Colonic mucosa (tissue), 4 donors: Measurements from ENCODE around the gene TMEM178B. TPM values are rescaled to one million over a fixed set of nuclear protein-coding genes. Genes with fewer than 3 reads are reported as not detected.
"Not testable (repeated sequence)": the region's sequence is repeated elsewhere in the genome, so short reads cannot be mapped to it uniquely, and the experiment has no call there.

Source experiments
- DNase-seq: peaks from one replicate; pipeline ENCODE4 v3.0.0-alpha.2; 2020
- H3K27ac ChIP-seq: fragments of 200-600 bp; one replicate; pipeline ENCODE4 v1.8.0; 2021
- H3K27me3 ChIP-seq: fragments of 200-600 bp; one replicate; pipeline ENCODE4 v1.8.0; 2021
- H3K36me3 ChIP-seq: fragments of 200-600 bp; one replicate; pipeline ENCODE4 v1.8.0; 2021
- H3K4me1 ChIP-seq: fragments of 200-600 bp; one replicate; pipeline ENCODE4 v1.8.0; 2021; ENCODE audit warnings: mild to moderate bottlenecking
- H3K4me3 ChIP-seq: fragments of 200-600 bp; one replicate; pipeline ENCODE4 v1.8.0; 2021
- H3K9ac ChIP-seq, 2 donors: one replicate each; pipeline ENCODE4 v1.7.0; 2013; ENCODE audit warnings: control low read depth in 2 of 2, low read depth in 2 of 2, low read length in 2 of 2
- H3K9me3 ChIP-seq: fragments of 200-600 bp; one replicate; pipeline ENCODE4 v1.8.0; 2021
- intact Hi-C: fragments of 100-400 bp; cut with DNase I; formaldehyde crosslinking; loops from one replicate; pipeline ENCODE4 v1.14.1; 2022
- total RNA-seq, 2 donors: library from RNA; stranded (reverse); fragmentation: NEBNext Ultra II Directional in 1 of 2; extraction: Animal tissue kit (Norgen Biotek cat#: 25700) in 1 of 2; gene quantifications; one replicate each; pipeline ENCODE4 v1.2.1, GENCODE V29; 2021
- TF ChIP-seq, protein P1 (sequence below): fragments of 200-600 bp; IDR thresholded peaks from one replicate; pipeline ENCODE4 v1.8.0; 2022; ENCODE audit warnings: antibody characterized with exemption, mild to moderate bottlenecking
- donor health status: healthy.
- donor health status: DM: no; HTN: no; CAD: no.
- donor health status: DM: no; HTN: no; CAD: no.

The TMEM178B gene
- total RNA-seq, 2 donors from 2014 or later: 0.17 to 1.1 TPM

DNA sequence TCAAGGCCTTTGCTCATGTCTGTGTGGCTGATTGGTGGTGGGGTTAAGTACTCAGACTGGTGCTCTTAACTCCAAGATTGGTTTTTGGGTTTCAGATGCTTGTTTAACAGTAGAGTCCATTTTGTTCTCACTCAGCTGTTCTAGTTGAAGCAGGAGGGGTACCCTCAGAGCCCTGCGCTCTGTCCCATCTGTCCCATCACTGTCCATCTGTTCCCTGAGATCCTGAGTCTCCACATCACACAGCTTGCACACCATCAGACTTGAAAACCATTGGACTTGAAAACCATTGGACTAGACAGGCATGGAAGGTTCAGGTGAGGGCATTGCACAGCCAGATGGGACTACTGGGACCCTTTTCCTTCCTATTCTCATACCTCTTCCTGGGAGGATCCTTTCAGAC is 39.3 kb downstream of the TMEM178B start:
- intact Hi-C loops: no loop called here

DNA sequence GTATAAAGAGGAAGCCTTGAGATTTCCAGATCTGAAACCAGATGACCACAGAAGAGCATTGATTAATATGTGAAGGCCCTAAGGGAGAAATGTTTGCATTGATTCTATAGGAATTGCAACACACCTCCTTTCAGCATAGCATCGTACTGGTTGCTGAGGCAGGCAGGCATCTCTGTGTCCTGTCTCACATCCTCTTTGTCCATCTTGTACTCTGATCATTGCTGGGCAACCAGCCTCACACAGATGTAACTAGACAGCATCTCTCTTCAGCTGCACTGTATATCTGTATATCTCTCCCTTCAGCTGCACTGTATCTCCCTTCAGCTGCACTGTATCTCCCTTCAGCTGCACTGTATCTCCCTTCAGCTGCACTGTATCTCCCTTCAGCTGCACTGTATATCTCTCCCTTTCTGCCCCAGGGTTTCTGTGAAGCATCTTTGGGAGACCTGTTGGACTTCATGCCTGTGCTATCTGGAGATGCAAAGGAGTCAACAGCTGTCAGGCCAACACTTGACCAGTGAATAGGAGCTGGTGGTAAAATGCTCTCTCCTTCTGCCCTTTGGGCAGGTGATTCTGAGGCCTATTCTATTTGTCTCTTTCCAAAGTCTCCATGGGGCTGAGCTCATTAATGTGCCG is 40.3 kb downstream of the TMEM178B start:
- Histone ChIP-seq H3K27me3 (no peaks in the 10 kb centered on the region), H3K9me3 (no peaks in the 10 kb centered on the region), H3K4me3 (no peak overlapping the region), H3K9ac (no peak overlapping the region), H3K27ac (no peak overlapping the region), H3K4me1 (no peaks in the 10 kb centered on the region), H3K36me3 (no peaks in the 10 kb centered on the region)
- intact Hi-C loops: no loop called here
- no peak for DNase-seq
- TF ChIP-seq, protein P1, sequence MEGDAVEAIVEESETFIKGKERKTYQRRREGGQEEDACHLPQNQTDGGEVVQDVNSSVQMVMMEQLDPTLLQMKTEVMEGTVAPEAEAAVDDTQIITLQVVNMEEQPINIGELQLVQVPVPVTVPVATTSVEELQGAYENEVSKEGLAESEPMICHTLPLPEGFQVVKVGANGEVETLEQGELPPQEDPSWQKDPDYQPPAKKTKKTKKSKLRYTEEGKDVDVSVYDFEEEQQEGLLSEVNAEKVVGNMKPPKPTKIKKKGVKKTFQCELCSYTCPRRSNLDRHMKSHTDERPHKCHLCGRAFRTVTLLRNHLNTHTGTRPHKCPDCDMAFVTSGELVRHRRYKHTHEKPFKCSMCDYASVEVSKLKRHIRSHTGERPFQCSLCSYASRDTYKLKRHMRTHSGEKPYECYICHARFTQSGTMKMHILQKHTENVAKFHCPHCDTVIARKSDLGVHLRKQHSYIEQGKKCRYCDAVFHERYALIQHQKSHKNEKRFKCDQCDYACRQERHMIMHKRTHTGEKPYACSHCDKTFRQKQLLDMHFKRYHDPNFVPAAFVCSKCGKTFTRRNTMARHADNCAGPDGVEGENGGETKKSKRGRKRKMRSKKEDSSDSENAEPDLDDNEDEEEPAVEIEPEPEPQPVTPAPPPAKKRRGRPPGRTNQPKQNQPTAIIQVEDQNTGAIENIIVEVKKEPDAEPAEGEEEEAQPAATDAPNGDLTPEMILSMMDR: no peak

More for the DNA sequence above, 39.3 kb downstream of the TMEM178B start:
- H3K27me3 ChIP-seq: no peaks in the 10 kb centered on the region
- no peak overlapping the region for H3K27ac ChIP-seq
- H3K36me3 ChIP-seq: no peaks in the 10 kb centered on the region
- no peak overlapping the region for H3K4me3 ChIP-seq
- H3K9ac ChIP-seq: no peak overlapping the region
- TF ChIP-seq, protein P1: no peak
- no peaks in the 10 kb centered on the region for H3K4me1 ChIP-seq
- DNase-seq: no peak
- H3K9me3 ChIP-seq: no peaks in the 10 kb centered on the region

DNA sequence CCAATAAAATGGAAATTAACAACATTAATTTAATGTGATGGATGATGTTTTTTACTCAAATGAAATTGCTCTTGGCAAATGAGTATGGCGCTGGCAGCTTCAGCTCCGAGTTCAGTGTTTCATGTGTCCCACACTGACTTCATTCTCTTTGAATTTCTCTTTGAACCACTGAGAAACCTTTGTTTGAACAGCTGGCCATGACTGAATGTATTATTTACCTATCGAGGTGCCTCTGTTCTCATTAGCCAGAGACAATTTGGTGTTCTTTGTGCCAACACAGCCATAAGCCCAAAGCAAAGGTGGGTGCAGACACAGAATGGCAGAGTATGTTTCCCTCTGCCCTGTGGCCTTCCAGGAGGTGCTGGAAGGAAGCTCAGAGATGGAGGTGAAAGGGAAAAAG is 42.1 kb downstream of the TMEM178B start:
- no peaks in the 10 kb centered on the region for H3K4me1 ChIP-seq
- no peaks in the 10 kb centered on the region for H3K36me3 ChIP-seq
- TF ChIP-seq, protein P1: no peak
- H3K9me3 ChIP-seq: no peaks in the 10 kb centered on the region
- no peaks in the 10 kb centered on the region for H3K27me3 ChIP-seq
- no peak for DNase-seq
- H3K27ac ChIP-seq: no peak overlapping the region
- intact Hi-C loops: no loop called here
- no peak overlapping the region for H3K4me3 ChIP-seq
- no peak overlapping the region for H3K9ac ChIP-seq

DNA sequence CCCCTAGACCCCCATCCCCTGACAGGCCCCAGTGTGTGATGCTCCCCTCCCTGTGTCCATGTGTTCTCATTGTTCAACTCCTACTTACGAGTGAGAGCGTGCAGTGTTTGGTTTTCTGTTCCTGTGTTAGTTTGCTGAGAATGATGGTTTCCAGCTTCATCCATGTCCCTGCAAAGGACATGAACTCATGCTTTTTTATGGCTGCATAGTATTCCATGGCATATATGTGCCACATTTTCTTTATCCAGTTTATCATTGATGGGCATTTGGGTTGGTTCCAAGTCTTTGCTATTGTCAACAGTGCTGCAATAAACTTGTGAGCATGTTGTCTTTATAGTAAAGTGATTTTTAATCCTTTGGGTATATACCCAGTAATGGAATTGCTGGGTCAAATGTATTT is 42.8 kb downstream of the TMEM178B start:
- H3K36me3 ChIP-seq, H3K4me1 ChIP-seq, H3K27ac ChIP-seq, H3K4me3 ChIP-seq, intact Hi-C loops, DNase-seq, H3K9me3 ChIP-seq, H3K9ac ChIP-seq, H3K27me3 ChIP-seq: not testable (repeated sequence)

DNA sequence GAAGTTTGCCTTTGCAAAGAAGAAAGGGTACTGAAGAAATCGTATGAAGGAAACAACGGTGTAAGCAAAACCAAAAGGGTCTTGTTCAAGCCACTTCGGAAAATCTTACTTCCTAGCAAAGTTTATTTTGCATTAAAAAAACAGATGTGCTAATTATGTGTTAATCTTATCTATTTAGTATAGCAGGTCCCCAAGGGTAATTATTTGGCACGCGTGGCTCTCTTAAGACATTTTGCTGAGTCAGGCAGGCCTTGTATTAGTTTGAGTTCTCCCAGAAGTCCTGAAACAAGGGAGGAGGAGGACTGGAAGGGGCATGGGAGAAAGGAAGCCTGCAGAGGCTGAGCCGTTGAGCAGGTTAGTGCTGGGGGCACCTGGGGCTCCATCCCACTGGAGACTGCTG is 44.9 kb downstream of the TMEM178B start:
- Histone ChIP-seq H3K9ac (no peak overlapping the region), H3K36me3 (no peaks in the 10 kb centered on the region), H3K4me1 (no peaks in the 10 kb centered on the region), H3K27me3 (no peaks in the 10 kb centered on the region), H3K9me3 (no peaks in the 10 kb centered on the region), H3K4me3 (no peak overlapping the region), H3K27ac (no peak overlapping the region)
- TF ChIP-seq, protein P1: no peak
- no peak for DNase-seq
- intact Hi-C loops: no loop called here

DNA sequence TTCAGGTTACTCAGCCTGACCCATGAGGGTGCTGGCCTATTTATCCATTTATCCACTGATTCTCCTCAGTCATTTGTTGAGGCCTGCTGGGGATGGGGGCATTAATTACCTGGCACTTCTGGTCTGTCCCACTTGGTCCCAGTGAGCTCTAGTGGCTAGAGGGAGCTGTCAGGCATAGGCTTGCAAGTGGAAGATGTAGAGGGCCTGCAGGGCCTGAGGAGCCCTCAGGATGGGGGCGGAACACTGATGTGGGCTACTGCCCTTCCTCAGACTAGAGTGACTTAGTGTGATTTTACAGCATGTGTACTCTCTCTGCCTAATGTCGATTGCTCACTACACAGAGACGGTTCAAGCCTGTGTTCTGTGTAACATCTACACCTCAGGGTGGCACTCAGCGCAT is 45.3 kb downstream of the TMEM178B start:
- Histone ChIP-seq H3K9ac (no peak overlapping the region), H3K4me1 (no peaks in the 10 kb centered on the region), H3K27me3 (no peaks in the 10 kb centered on the region), H3K27ac (no peak overlapping the region), H3K36me3 (no peaks in the 10 kb centered on the region), H3K4me3 (no peak overlapping the region), H3K9me3 (no peaks in the 10 kb centered on the region)
- intact Hi-C loops: no loop called here
- no peak for DNase-seq
- TF ChIP-seq, protein P1: no peak
